ENCODE data around the gene KPNA6.
"Not testable (repeated sequence)": the region's sequence is repeated elsewhere in the genome, so short reads cannot be mapped to it uniquely, and the experiment has no call there.

Gene KPNA6

GRCh38 chr1:32143302-32143695, 35.4 kb downstream of the KPNA6 start:
- FAIRE-seq, result not testable (repeated sequence)

DNA sequence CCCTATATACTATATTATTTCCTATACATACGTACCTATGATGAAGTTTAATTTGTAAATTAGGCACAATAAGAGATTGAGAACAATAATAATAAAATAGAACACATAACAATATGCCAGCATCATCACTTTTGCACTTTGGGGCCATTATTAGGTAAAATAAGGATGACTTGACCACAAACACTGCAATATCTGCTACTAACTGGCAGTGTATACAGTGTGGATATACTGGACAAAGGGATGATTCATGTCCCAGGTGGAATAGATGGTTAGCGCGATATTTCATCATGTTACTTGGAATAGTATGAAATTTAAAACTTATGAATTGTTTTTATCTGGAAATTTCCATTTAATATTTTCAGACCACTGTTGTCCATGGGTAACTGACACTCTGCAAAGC, 36.2 kb downstream of the KPNA6 start:
- no peak for FAIRE-seq

DNA sequence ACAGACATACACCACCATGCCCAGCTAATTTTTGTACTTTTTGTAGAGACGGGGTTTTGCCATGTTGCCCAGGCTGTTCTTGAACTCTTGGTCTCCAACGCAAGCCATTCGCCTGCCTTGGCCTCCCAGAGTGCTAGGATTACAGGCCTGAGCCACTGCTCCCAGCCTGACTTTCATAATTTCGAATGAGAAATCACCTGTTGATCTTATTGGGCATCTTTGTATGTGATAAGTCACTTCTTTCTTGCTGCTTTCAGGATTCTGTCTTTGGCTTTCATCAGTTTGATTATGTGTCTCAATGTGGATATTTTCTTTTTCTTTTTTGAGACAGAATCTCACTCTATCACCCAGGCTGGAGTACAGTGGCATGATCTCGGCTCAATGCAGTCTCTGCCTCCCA, 39.9 kb downstream of the KPNA6 start:
- not testable (repeated sequence) for FAIRE-seq

- FAIRE-seq, result no peak
These were observed 43.0 kb downstream of the KPNA6 start for GRCh38 chr1:32150847-32151246.

GRCh38 chr1:32151319-32151787, 43.5 kb downstream of the KPNA6 start:
- FAIRE-seq, result no peak

DNA sequence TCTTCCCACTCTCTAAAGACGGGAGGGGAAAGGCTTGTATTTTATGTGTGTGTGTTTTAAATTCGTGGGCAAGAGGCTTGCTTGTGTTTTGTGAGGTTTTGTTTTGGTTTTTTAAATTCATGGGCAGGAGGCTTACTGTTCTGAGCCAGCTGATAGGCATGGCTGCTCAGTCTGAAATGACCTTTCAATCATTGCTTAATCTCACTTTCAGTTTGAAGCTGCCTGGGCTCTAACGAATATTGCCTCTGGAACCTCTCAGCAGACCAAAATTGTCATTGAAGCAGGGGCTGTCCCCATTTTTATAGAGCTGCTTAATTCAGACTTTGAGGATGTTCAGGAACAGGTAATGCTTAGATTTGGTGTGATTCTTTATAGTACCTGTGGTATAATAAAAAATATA, 51.3 kb downstream of the KPNA6 start:
- FAIRE-seq, result no peak

DNA sequence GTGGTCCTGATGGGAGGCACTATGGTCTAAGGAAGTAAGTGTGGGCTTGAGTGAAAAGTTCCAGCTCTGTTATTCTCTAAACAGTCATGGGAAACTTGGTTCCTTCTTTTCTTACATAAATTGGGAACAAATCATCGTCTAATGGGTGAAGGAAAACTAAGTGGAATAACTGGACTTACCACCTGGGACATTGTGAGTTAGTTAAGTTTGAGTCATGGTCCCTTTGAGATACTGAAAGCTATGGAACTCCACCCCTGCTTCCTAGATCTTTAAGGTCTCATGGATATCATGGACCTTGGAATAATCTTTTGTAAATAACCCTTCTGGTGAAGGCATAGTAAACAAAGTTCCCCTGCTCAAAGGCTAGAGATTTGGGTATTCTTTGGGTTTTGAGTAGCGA, 55.5 kb downstream of the KPNA6 start:
- no peak for FAIRE-seq

DNA sequence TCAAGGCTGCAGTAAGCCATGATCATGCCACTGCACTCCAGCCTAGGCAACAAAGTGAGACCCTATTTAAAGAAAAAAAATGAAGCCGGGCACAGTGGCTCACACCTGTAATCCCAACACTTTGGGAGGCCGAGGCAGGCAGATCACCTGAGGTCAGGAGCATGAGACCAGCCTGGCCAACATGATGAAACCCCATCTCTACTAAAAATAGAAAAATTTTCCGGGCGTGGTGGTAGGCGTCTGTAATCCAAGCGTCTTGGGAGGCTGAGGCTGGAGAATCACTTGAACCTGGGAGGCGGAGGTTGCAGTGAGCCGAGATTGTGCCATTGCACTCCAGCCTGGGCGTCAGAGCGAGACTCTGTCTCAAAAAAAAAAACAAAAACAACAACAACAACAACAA, 57.8 kb downstream of the KPNA6 start:
- FAIRE-seq, result not testable (repeated sequence)

GRCh38 chr1:32170991-32171390, 63.1 kb downstream of the KPNA6 start:
- no peak for FAIRE-seq

DNA sequence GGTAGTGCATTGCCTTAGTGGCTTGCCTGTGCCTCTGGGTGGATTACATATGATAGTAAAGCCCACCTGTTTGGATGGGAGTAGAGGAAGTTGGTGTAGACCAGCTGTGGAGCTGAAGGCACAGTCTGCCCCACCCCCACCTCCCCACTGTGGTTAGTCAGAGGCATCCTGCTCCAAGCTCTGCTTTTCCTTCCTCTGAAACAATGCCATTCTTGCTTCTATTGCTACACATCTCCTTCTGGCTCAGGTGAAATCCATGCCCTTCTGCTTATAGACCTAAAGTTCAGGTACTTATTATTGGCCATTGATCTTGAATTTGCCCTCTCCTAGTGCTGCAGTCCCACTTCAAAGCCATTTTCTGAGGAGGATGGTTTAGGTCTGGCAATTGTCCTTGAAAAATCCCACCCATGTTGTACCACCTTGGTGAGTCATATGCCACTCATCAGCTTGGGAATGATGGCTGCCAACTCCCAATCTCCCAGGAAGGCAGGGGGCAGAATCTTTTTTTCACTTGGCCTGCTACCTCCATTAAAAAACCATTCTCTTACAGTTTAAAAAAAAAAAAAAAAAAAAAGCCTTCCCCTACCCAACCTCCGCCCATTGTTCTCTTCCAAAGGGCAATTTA, 64.9 kb downstream of the KPNA6 start:
- FAIRE-seq, result no peak

GRCh38 chr1:32178380-32179192, 70.7 kb downstream of the KPNA6 start:
- no peak for FAIRE-seq

- FAIRE-seq, result no peak
These were observed 71.3 kb downstream of the KPNA6 start for GRCh38 chr1:32179193-32179442.

GRCh38 chr1:32179443-32180185, 71.8 kb downstream of the KPNA6 start, which contains the start of gene TXLNA:
TXLNA (plus strand) TSS chr1:32179675; CDS start chr1:32180346, 671 bp downstream.
- FAIRE-seq, result no peak

- no peak for FAIRE-seq
These were observed 72.6 kb downstream of the KPNA6 start for GRCh38 chr1:32180186-32181060.

- FAIRE-seq, result no peak
These were observed 73.2 kb downstream of the KPNA6 start for GRCh38 chr1:32181065-32181464.

DNA sequence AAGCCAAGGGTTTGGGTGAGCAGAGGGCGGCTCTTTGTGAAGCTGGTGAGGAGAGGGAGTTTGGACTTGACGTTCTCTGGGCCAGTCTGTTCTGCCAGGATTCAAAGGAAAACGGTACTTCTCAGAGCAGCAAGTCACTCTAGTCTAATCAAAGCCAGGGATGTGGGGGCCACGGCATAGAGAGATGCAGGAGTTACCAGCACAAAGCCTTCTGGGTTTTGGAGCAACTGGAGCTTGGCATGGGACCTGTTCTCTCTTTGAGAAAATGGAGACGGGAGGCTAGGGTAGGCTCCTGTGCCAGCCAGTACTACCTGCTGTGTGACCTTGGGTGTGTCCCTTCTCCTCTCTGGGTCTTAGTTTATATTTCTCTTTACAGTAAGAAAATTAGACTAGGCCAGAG, 73.7 kb downstream of the KPNA6 start:
- FAIRE-seq, result no peak

DNA sequence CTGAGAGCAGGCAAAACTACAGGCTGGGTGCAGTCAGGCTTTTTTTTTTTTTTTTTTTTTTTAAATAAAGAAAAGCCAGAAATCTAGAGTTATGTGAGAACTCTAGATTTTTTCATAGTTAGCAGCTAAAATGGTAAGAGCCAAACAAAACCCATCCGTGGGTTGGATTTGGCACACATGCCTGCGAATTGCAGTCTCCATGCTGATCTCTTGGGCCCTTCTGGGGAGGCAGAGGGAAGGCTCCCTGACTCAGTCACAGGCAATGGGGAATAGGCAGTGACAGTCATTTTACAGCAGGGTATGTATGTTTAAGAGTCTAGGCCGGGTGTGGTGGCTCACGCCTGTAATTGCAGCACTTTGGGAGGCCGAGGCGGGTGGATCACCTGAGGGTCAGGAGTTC, 74.2 kb downstream of the KPNA6 start:
- no peak for FAIRE-seq

GRCh38 chr1:32184650-32185049, 76.8 kb downstream of the KPNA6 start:
- FAIRE-seq, result no peak

DNA sequence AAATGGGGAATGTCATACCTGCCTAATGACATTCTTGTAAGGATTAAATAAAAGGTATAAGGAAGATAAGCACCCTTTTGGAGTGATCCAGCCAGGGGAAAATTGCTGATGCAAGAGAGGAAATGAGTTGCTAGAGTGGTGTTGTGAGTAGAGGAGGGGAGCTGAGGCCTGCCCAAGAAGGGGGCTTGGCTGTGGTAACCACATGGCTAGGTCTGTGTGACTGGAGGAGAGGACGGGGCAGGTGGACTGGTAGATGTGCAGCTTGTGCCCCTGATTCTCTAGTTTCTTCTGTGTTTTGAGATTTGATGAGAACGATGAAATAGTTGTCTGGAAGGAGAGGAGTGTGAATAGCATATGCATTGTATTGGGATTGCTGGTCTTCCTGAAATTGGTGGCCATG, 78.2 kb downstream of the KPNA6 start:
- no peak for FAIRE-seq

DNA sequence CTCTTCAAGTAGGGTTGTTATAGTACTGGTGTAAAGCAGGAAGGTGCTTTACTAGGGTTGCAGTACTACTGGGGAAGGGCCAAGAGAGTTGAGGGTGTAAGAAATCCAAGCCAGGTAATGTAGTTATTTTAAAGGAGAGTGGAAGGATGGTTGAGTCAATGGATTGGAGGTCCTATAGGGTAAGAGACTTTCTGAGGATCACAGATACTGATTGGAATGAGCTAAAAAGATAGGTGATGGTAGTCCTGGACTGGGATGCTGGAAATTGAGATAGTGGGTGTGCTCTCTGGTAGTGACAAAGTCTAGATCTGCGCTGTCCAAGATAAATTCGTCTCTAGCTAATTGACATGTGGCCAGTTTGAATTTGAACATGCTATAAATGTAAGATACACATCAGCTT, 78.6 kb downstream of the KPNA6 start:
- FAIRE-seq, result no peak

DNA sequence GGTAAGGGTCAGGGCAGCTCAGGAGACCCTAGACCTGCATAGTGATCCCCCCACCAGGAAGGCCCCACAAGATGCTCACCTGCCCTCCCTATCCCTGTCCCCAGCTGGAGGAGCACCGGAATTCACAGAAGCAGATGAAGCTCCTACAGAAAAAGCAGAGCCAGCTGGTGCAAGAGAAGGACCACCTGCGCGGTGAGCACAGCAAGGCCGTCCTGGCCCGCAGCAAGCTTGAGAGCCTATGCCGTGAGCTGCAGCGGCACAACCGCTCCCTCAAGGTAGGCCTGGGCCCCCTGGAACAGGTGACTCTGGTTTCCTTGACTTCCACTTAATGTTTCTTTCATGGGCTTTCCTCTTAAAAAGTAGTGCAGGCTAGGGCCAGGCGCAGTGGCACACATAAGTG, 80.0 kb downstream of the KPNA6 start:
- FAIRE-seq, result no peak

DNA sequence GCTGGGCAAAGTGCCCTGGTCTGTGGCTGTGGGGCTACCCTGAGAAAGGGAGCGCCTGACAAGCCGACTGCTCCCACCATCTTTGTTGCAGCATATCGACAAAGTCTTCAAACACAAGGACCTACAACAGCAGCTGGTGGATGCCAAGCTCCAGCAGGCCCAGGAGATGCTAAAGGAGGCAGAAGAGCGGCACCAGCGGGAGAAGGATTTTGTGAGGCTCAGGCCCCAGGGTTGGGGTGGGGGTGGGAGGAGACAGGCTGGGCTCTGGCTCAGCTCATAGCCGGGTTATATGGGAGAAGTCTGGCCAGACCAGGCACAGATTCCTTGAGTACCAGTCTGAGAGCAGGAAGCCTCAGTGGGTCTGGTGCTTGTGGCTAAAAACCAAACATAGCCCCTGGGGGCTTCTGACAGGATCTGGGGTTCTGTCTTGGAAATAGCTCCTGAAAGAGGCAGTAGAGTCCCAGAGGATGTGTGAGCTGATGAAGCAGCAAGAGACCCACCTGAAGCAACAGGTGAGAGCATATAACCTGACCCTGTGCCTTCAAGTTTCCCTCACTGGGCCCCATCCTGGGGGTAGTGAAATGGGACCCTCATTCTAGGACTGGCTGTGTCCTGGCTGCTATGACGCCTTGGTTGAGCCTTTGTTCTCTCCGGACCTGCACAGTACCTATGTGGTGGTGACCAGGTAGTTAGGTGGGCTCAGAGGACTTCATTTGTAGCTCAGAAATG, 84.5 kb downstream of the KPNA6 start:
- FAIRE-seq, result no peak
